Endothelial cell of umbilical vein (primary cell): Measurements from ENCODE around the gene GAL3ST1. TPM values are rescaled to one million over a fixed set of nuclear protein-coding genes. Genes with fewer than 3 reads are reported as not detected.

ENCODE experiments used
- BruUV-seq: library from RNA; stranded (reverse); fragments of 400-500 nt; replicated peaks from 2 replicates; lab custom pipeline; 2021; lab: Mats Ljungman, UMichigan
- CTCF ChIA-PET: fragments of 300-600, 350-600 bp; sonication (Branson Sonifier 250); formaldehyde crosslinking; loops from one replicate; lab custom pipeline; 2021; ENCODE audit warnings: antibody characterized with exemption, inconsistent platforms; lab: Charles Lee
- POLR2A ChIA-PET: fragments of 300-600, 350-600 bp; sonication (Branson Sonifier 250); formaldehyde crosslinking; loops from one replicate; lab custom pipeline; 2021; ENCODE audit warnings: antibody characterized with exemption, inconsistent platforms; lab: Charles Lee
- DNase-seq: peaks from one replicate; pipeline ENCODE4 v3.0.0-alpha.2; 2011; ENCODE audit warnings: low read depth, low spot score
- FAIRE-seq: peaks from 2 replicates; lab custom pipeline; 2011; peaks lifted over from hg19 to GRCh38; lab: Jason Lieb, UNC
- H2AFZ ChIP-seq: 2 replicates; pipeline ENCODE4 v1.6.0; 2012; ENCODE audit warnings: low read depth, low read length, control low read depth, inconsistent platforms
- H3K27ac ChIP-seq: 2 replicates; pipeline ENCODE4 v1.5.1; 2011; ENCODE audit warnings: low read depth, mild to moderate bottlenecking, control low read depth, low read length, moderate library complexity; ENCODE audit not compliant: insufficient read depth
- H3K27me3 ChIP-seq, 2 experiments: 2 replicates each; pipeline versions ENCODE4 v1.6.0 to v1.6.1; 2011; ENCODE audit warnings: low read length in 2 of 2, mixed read lengths in 1 of 2; ENCODE audit not compliant: control insufficient read depth in 2 of 2, insufficient read depth in 2 of 2
- H3K36me3 ChIP-seq, 2 experiments: 2 replicates in 1 of 2; 3 replicates in 1 of 2; pipeline ENCODE4 v1.5.1; 2011; ENCODE audit warnings: low read length in 2 of 2, mild to moderate bottlenecking in 1 of 2, moderate library complexity in 1 of 2; ENCODE audit not compliant: control insufficient read depth in 2 of 2, insufficient read depth in 2 of 2; ENCODE audit errors: extremely low read depth in 1 of 2
- H3K4me1 ChIP-seq: 3 replicates; pipeline ENCODE4 v1.5.1; 2011; ENCODE audit warnings: mild to moderate bottlenecking, low read length; ENCODE audit not compliant: control insufficient read depth, insufficient read depth; ENCODE audit errors: extremely low read depth
- H3K4me2 ChIP-seq: 2 replicates; pipeline ENCODE4 v1.6.1; 2011; ENCODE audit warnings: low read length, control low read depth, mixed read lengths; ENCODE audit not compliant: insufficient read depth
- H3K4me3 ChIP-seq, 3 experiments: fragments of 200-600 bp in 1 of 3; sonication (generic), shearing (Covaris generic) in 1 of 3; replicated peaks in 1 of 3; 2 replicates each; pipeline ENCODE4 v1.5.1; 2011 to 2016; ENCODE audit warnings: control low read depth in 3 of 3, low read length in 3 of 3, mild to moderate bottlenecking in 2 of 3, inconsistent platforms in 1 of 3, low read depth in 1 of 3, moderate library complexity in 1 of 3; ENCODE audit not compliant: insufficient read depth in 1 of 3
- H3K79me2 ChIP-seq: 2 replicates; pipeline ENCODE4 v1.6.0; 2012; ENCODE audit warnings: low read length, inconsistent platforms; ENCODE audit not compliant: control insufficient read depth, insufficient read depth
- H3K9ac ChIP-seq: replicated peaks from 2 replicates; pipeline ENCODE3; 2011; ENCODE audit warnings: low read length, control low read depth; ENCODE audit not compliant: insufficient read depth; ENCODE audit errors: extremely low read depth
- H3K9me1 ChIP-seq: replicated peaks from 3 replicates; pipeline ENCODE4 v1.6.0; 2011; ENCODE audit warnings: mild to moderate bottlenecking, low read length; ENCODE audit not compliant: control insufficient read depth, insufficient read depth; ENCODE audit errors: extremely low read depth
- H3K9me3 ChIP-seq: replicated peaks from 2 replicates; pipeline ENCODE4 v1.5.1; 2012; ENCODE audit warnings: low read length, inconsistent platforms; ENCODE audit not compliant: control insufficient read depth, insufficient read depth
- H4K20me1 ChIP-seq: replicated peaks from 2 replicates; pipeline ENCODE3; 2011; ENCODE audit warnings: mild to moderate bottlenecking, low read length; ENCODE audit not compliant: control insufficient read depth, insufficient read depth; ENCODE audit errors: extremely low read depth
- EZH2 ChIP-seq: IDR thresholded peaks from 2 replicates; pipeline ENCODE4 v1.6.1; 2012; ENCODE audit warnings: borderline replicate concordance, low read depth, mild to moderate bottlenecking, moderate library complexity, low read length, inconsistent platforms; ENCODE audit not compliant: severe bottlenecking
- FOS ChIP-seq: IDR thresholded peaks from 2 replicates; pipeline ENCODE4 v1.6.1; 2011; ENCODE audit warnings: mild to moderate bottlenecking, low read length, moderate library complexity, borderline replicate concordance; ENCODE audit not compliant: insufficient read depth
- GATA2 ChIP-seq: IDR thresholded peaks from 2 replicates; pipeline ENCODE4 v1.7.0; 2011; ENCODE audit warnings: low read depth, mild to moderate bottlenecking, moderate library complexity, mixed read lengths, low read length; ENCODE audit not compliant: insufficient read length, insufficient read depth
- JUN ChIP-seq: IDR thresholded peaks from 2 replicates; pipeline ENCODE4 v1.6.1; 2011; ENCODE audit warnings: borderline replicate concordance, low read depth; ENCODE audit not compliant: insufficient read length, insufficient read depth
- MAX ChIP-seq: IDR thresholded peaks from 2 replicates; pipeline ENCODE4 v1.6.1; 2011; ENCODE audit not compliant: insufficient read depth, insufficient read length
- POLR2A ChIP-seq: IDR thresholded peaks from 2 replicates; pipeline ENCODE4 v1.6.1; 2012; ENCODE audit warnings: low read depth, mild to moderate bottlenecking, control low read depth, low read length
- POLR2AphosphoS5 ChIP-seq: IDR thresholded peaks from 2 replicates; pipeline ENCODE4 v1.6.1; 2012; ENCODE audit warnings: low read depth, mild to moderate bottlenecking, control low read depth, low read length, moderate library complexity; ENCODE audit not compliant: insufficient read depth
- dilution Hi-C: fragments of 300-500 bp; cut with MboI; formaldehyde crosslinking; loops from one replicate; pipeline ENCODE4 v1.15.0; 2019; ENCODE audit warnings: low sequenced_read_pairs; ENCODE audit not compliant: extremely low pct_ligation_motif_present
- intact Hi-C: fragments of 100-400 bp; cut with micrococcal nuclease; formaldehyde crosslinking; loops from one replicate; pipeline ENCODE4 v1.10.0; 2022
- polyA plus RNA-seq, 4 experiments: library from polyadenylated mRNA; depleted of rRNA in 3 of 4; stranded (reverse) in 3 of 4; unstranded in 1 of 4; fragments of >200 nt; gene quantifications; 2 replicates each; pipeline versions ENCODE4 v1.2.1 to v1.2.3, GENCODE V29; 2011 to 2012; ENCODE audit warnings: missing spikeins in 1 of 4
- total RNA-seq: library from RNA; stranded (reverse); gene quantifications from 2 replicates; pipeline ENCODE4 v1.2.3, GENCODE V29; 2021

The GAL3ST1 gene
- total and polyA plus RNA-seq, 2 donors (not counting 3 experiments of a cell fraction or from before 2014, with no cell fraction given): not detected

- Histone ChIP-seq H4K20me1 (no peaks in the 10 kb centered on the region), H3K36me3 (no peaks in the 10 kb centered on the region), H3K79me2 (no peaks in the 10 kb centered on the region), H3K27ac (no peak overlapping the region), H3K27me3 (peaks cover 13% of the 10 kb centered on the region in 2 experiments), H3K4me2 (no peak overlapping the region), H3K4me3 (no peak overlapping the region), H3K9me3 (no peaks in the 10 kb centered on the region), H3K9ac (no peak overlapping the region), H2AFZ (no peak overlapping the region), H3K9me1 (no peaks in the 10 kb centered on the region), H3K4me1 (no peaks in the 10 kb centered on the region)
- no peak for TF ChIP-seq POLR2AphosphoS5
- ChIA-PET POLR2A (no interaction called here), CTCF (no interaction called here)
- FAIRE-seq: no peak
- no TSS peak for BruUV-seq
- intact Hi-C loops: no loop called here
- dilution Hi-C loops: no loop called here
- DNase-seq: no peak
Observed at GRCh38 chr22:30508216-30508615, 66.2 kb downstream of the GAL3ST1 start.

GRCh38 chr22:30507670-30508069, 66.8 kb downstream of the GAL3ST1 start:
- no peak overlapping the region for H3K9ac ChIP-seq
- POLR2A ChIA-PET: no interaction called here
- no peak overlapping the region for H2AFZ ChIP-seq
- DNase-seq: no peak
- peaks cover 13% of the 10 kb centered on the region in 2 experiments for H3K27me3 ChIP-seq
- CTCF ChIA-PET: no interaction called here
- H3K4me2 ChIP-seq: no peak overlapping the region
- H3K79me2 ChIP-seq: no peaks in the 10 kb centered on the region
- no peak overlapping the region for H3K27ac ChIP-seq
- no TSS peak for BruUV-seq
- no peak for FAIRE-seq
- intact Hi-C loops: loop anchor here (1.0 kb wide), 1 partner anchor 46 kb away; no protein-coding TSS in a partner anchor
- no peaks in the 10 kb centered on the region for H3K9me1 ChIP-seq
- no peak overlapping the region for H3K4me3 ChIP-seq
- no peaks in the 10 kb centered on the region for H4K20me1 ChIP-seq
- H3K9me3 ChIP-seq: no peaks in the 10 kb centered on the region
- H3K4me1 ChIP-seq: no peaks in the 10 kb centered on the region
- H3K36me3 ChIP-seq: no peaks in the 10 kb centered on the region
- TF ChIP-seq GATA2 (no peak), POLR2A (no peak), JUN (no peak), POLR2AphosphoS5 (no peak), EZH2 (no peak), MAX (no peak), FOS (no peak)
- dilution Hi-C loops: no loop called here
